ENCODE data around the gene GATA6.

The GATA6 gene

GRCh38 chr18:22165049-22165602, 4.3 kb upstream of the GATA6 start:
- DNase-seq (ENCODE audit: low read depth, low spot score), result no peak
- H3K4me3 ChIP-seq (ENCODE audit: low read length), result no peak overlapping the region

GRCh38 chr18:22165603-22166068, 3.8 kb upstream of the GATA6 start:
- H3K4me3 ChIP-seq (ENCODE audit: low read length), result no peak overlapping the region

GRCh38 chr18:22166069-22166950, 3.1 kb upstream of the GATA6 start:
- DNase-seq (ENCODE audit: low read depth, low spot score), result no peak

More at GRCh38 chr18:22165603-22166068, 3.8 kb upstream of the GATA6 start:
- DNase-seq (ENCODE audit: low read depth, low spot score), result no peak

GRCh38 chr18:22167091-22167470, 2.3 kb upstream of the GATA6 start:
- DNase-seq (ENCODE audit: low read depth, low spot score), result no peak

More at GRCh38 chr18:22166069-22166950, 3.1 kb upstream of the GATA6 start:
- H3K4me3 ChIP-seq (ENCODE audit: low read length), result no peak overlapping the region

GRCh38 chr18:22167471-22168241, 1.7 kb upstream of the GATA6 start:
- H3K4me3 ChIP-seq (ENCODE audit: low read length), result no peak overlapping the region
- DNase-seq (ENCODE audit: low read depth, low spot score), result no peak

More at GRCh38 chr18:22167091-22167470, 2.3 kb upstream of the GATA6 start:
- no peak overlapping the region for H3K4me3 ChIP-seq (ENCODE audit: low read length)

GRCh38 chr18:22168360-22168921, 948 bp upstream of the GATA6 start:
- DNase-seq (ENCODE audit: low read depth, low spot score), result no peak
- no peak overlapping the region for H3K4me3 ChIP-seq (ENCODE audit: low read length)

- H3K4me3 ChIP-seq (ENCODE audit: low read length), result peak overlapping the region; percentile 41
- no peak for DNase-seq (ENCODE audit: low read depth, low spot score)
Observed at GRCh38 chr18:22169889-22170420, 566 bp downstream of the GATA6 start.

GRCh38 chr18:22170421-22171257, 1.2 kb downstream of the GATA6 start:
- DNase-seq (ENCODE audit: low read depth, low spot score), result no peak
- H3K4me3 ChIP-seq (ENCODE audit: low read length), result no peak overlapping the region

- no peak for DNase-seq (ENCODE audit: low read depth, low spot score)
- no peak overlapping the region for H3K4me3 ChIP-seq (ENCODE audit: low read length)
Observed at GRCh38 chr18:22171258-22172119, 2.1 kb downstream of the GATA6 start.

GRCh38 chr18:22172120-22172582, 2.8 kb downstream of the GATA6 start:
- DNase-seq (ENCODE audit: low read depth, low spot score), result no peak
- no peak overlapping the region for H3K4me3 ChIP-seq (ENCODE audit: low read length)

- no peak for DNase-seq (ENCODE audit: low read depth, low spot score)
- no peak overlapping the region for H3K4me3 ChIP-seq (ENCODE audit: low read length)
Observed at GRCh38 chr18:22172594-22173049, 3.2 kb downstream of the GATA6 start.

- no peak for DNase-seq (ENCODE audit: low read depth, low spot score)
- H3K4me3 ChIP-seq (ENCODE audit: low read length), result no peak overlapping the region
Observed at GRCh38 chr18:22173221-22173927, 4.0 kb downstream of the GATA6 start.

GRCh38 chr18:22173928-22174301, 4.5 kb downstream of the GATA6 start:
- no peak overlapping the region for H3K4me3 ChIP-seq (ENCODE audit: low read length)
- no peak for DNase-seq (ENCODE audit: low read depth, low spot score)

GRCh38 chr18:22174341-22175145, 5.2 kb downstream of the GATA6 start:
- no peak for DNase-seq (ENCODE audit: low read depth, low spot score)

GRCh38 chr18:22175346-22175745, 6.0 kb downstream of the GATA6 start:
- no peak for DNase-seq (ENCODE audit: low read depth, low spot score)
- H3K4me3 ChIP-seq (ENCODE audit: low read length), result no peak overlapping the region

More at GRCh38 chr18:22174341-22175145, 5.2 kb downstream of the GATA6 start:
- H3K4me3 ChIP-seq (ENCODE audit: low read length), result no peak overlapping the region

All from Jurkat, Clone E6-1 (cell line).